Right atrium auricular region (tissue), 2 donors: ENCODE data around the gene TOP3A. TPM values are rescaled to one million over a fixed set of nuclear protein-coding genes. Genes with fewer than 3 reads are reported as not detected.

Experiments used
- DNase-seq: peaks from one replicate; pipeline ENCODE4 v3.0.0-alpha.2; 2019; ENCODE audit warnings: low spot score
- H3K27ac ChIP-seq, 2 donors: fragments of 200-600 bp; sonication (generic); 1 replicate in 1 of 2; 2 replicates in 1 of 2; pipeline ENCODE4 v1.5.1; 2016 to 2019
- H3K27me3 ChIP-seq, 2 donors: fragments of 200-600 bp; sonication (generic); one replicate each; pipeline versions ENCODE4 v1.5.1 to v1.6.0; 2017 to 2019
- H3K36me3 ChIP-seq: fragments of 200-600 bp; sonication (generic); one replicate; pipeline ENCODE4 v1.5.1; 2016
- H3K4me1 ChIP-seq, 2 donors: fragments of 200-600 bp; sonication (generic); one replicate each; pipeline versions ENCODE4 v1.5.1 to v1.6.0; 2017 to 2019
- H3K4me3 ChIP-seq, 2 donors: fragments of 200-600 bp; sonication (generic); 1 replicate in 1 of 2; 2 replicates in 1 of 2; pipeline ENCODE4 v1.5.1; 2017 to 2019; ENCODE audit warnings: mild to moderate bottlenecking in 1 of 2, moderate library complexity in 1 of 2
- H3K9me3 ChIP-seq, 2 donors: fragments of 200-600 bp; sonication (generic); one replicate each; pipeline ENCODE4 v1.5.1; 2019
- total RNA-seq, 2 donors: library from RNA; depleted of rRNA; stranded (reverse); fragments of >200 nt; gene quantifications; one replicate each; pipeline ENCODE4 v1.1.0, GENCODE V29; 2016
- TF ChIP-seq, protein P1 (sequence below), 2 donors: fragments of 200-600 bp; sonication (generic); IDR thresholded peaks; one replicate each; pipeline ENCODE4 v1.5.1; 2019; ENCODE audit warnings: antibody characterized with exemption in 2 of 2

TOP3A gene
- total RNA-seq, 2 donors from 2014 or later, result 12.6 to 18.8 TPM

DNA sequence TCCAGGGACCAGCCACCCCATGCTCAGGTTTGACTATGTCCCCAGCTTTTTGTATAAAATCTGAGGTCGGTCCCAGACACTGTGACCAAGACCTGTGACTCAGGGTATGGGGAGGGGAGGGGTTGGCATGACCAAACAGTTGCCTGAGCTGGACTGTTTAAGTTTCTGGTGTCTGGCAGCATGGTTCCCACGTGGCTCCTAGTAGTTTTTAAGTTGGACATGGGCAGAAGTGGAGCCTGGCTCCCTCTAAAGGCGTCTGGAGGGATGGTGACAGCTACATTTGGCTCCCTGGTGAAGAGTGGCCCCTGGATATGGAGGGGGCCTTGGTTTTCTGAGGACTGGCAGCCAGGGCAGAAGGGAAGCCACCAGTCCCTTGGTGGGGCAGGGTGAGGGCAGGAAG, 8.2 kb upstream of the TOP3A start:
- H3K9me3 ChIP-seq, result no peaks in the 10 kb centered on the region
- H3K36me3 ChIP-seq, result peaks cover 38% of the 10 kb centered on the region

DNA sequence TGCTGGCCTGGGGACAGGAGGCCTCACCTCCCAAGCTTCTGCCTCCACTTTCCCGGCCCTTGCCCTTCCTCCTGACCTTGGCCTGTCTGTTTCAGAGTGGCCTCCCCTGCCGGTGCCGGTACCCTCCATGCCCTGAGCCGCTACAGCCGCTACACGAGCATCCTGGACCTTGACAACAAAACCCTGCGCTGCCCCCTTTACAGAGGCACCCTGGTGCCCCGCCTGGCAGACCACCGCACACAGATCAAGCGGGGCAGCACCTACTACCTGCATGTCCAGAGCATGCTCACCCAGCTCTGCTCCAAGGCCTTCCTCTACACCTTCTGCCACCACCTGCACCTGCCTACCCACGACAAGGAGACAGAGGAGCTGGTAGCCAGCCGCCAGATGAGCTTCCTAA, 7.7 kb upstream of the TOP3A start:
- Histone ChIP-seq H3K4me3 (no peak overlapping the region), H3K4me1 (peaks cover 0 to 39% of the 10 kb centered on the region in 2 donors), H3K27me3 (no peaks in the 10 kb centered on the region), H3K27ac (no peak overlapping the region), H3K36me3 (peaks cover 38% of the 10 kb centered on the region), H3K9me3 (no peaks in the 10 kb centered on the region)
- no peak for DNase-seq
- TF ChIP-seq, protein P1, sequence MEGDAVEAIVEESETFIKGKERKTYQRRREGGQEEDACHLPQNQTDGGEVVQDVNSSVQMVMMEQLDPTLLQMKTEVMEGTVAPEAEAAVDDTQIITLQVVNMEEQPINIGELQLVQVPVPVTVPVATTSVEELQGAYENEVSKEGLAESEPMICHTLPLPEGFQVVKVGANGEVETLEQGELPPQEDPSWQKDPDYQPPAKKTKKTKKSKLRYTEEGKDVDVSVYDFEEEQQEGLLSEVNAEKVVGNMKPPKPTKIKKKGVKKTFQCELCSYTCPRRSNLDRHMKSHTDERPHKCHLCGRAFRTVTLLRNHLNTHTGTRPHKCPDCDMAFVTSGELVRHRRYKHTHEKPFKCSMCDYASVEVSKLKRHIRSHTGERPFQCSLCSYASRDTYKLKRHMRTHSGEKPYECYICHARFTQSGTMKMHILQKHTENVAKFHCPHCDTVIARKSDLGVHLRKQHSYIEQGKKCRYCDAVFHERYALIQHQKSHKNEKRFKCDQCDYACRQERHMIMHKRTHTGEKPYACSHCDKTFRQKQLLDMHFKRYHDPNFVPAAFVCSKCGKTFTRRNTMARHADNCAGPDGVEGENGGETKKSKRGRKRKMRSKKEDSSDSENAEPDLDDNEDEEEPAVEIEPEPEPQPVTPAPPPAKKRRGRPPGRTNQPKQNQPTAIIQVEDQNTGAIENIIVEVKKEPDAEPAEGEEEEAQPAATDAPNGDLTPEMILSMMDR (IDR thresholded peaks at IDR 0.05), result no peak

More for the DNA sequence above, 8.2 kb upstream of the TOP3A start:
- H3K27me3 ChIP-seq, result no peaks in the 10 kb centered on the region
- no peak overlapping the region for H3K4me3 ChIP-seq
- TF ChIP-seq, protein P1 (IDR thresholded peaks at IDR 0.05), result no peak
- DNase-seq, result no peak
- no peak overlapping the region for H3K27ac ChIP-seq
- peaks cover 0 to 34% of the 10 kb centered on the region in 2 donors for H3K4me1 ChIP-seq

DNA sequence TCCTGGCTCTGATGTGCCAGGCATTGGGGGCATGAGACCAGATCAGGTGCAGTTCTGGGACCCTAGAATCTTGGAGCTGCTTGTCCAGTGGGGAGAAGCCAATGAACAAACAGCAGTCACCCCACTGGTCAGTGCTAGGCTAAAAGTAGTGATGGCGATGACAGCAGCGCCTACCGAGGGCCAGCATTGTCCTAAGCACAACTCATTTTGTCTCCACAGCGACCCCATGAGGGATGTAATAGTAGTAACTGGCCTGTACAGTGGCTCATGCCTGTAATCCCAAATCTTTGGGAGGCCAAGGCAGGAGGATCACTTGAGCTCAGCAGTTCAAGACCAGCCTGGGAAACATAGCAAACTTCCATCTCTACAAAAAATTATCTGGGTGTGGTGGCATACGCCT, 6.5 kb upstream of the TOP3A start:
- Histone ChIP-seq H3K4me3 (no peak overlapping the region), H3K36me3 (peaks cover 38% of the 10 kb centered on the region), H3K4me1 (peaks cover 0 to 51% of the 10 kb centered on the region in 2 donors), H3K27me3 (no peaks in the 10 kb centered on the region), H3K27ac (no peak overlapping the region), H3K9me3 (no peaks in the 10 kb centered on the region)
- TF ChIP-seq, protein P1 (IDR thresholded peaks at IDR 0.05), result peak in 1 of 2 donors; percentile 27
- no peak for DNase-seq

DNA sequence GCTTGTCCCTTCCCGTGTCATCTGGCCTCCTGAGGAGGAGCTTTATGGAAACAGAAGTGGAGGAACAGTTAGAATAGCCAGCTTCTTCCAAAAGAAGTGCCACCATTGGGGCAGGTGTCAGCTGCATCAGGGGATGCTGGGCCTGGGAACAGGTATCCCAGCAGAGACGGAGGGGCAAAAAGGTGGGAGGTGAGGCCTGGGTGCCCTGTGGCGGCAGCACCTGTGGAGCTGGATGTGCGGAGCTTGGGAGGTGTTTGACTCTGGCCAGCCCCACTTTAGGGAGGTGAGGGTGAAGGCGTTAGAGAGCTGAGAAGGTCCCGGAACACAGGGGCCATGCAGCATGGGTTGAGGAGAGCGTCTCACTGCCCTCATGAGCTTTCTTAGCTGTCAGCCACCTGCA, 5.5 kb upstream of the TOP3A start:
- Histone ChIP-seq H3K27ac (no peak overlapping the region), H3K36me3 (peaks cover 34% of the 10 kb centered on the region), H3K9me3 (no peaks in the 10 kb centered on the region), H3K4me3 (no peak overlapping the region), H3K27me3 (no peaks in the 10 kb centered on the region), H3K4me1 (peaks cover 0 to 61% of the 10 kb centered on the region in 2 donors)
- TF ChIP-seq, protein P1 (IDR thresholded peaks at IDR 0.05), result no peak
- DNase-seq, result no peak

DNA sequence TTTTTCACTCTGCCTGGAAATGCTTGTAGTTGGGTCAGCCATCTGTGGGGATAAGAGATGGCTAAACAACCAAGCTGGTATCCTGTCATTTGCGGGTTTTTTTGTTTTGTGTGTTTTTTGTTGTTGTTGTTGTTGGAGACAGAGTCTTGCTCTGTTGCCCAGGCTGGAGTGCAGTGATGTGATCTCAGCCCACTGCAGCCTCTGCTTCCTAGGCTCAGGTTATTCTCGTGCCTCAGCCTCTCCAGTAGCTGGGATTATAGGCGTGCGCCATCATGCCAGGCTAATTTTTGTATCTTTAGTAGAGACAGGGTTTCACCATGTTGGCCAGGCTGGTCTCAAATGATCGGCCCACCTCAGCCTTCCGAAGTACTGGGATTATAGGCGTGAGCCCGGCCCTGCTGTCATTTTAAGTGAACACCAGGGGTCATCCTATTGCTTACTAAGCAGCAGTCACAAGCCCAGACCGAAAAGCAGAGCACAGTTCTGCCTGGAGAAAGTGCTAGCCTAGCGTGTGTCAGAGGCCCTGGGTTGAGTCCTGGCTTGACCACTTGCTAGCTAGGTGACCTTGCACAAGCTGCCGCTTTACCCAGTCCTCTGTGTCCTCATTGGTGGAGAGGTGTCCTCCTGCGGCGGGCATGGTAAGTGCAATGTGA, 4.9 kb upstream of the TOP3A start:
- Histone ChIP-seq H3K9me3 (no peaks in the 10 kb centered on the region), H3K4me1 (peaks cover 0 to 61% of the 10 kb centered on the region in 2 donors), H3K4me3 (no peak overlapping the region), H3K27me3 (no peaks in the 10 kb centered on the region), H3K27ac (no peak overlapping the region), H3K36me3 (peaks cover 29% of the 10 kb centered on the region)
- TF ChIP-seq, protein P1 (IDR thresholded peaks at IDR 0.05), result peak in 1 of 2 donors; percentile 50
- no peak for DNase-seq
